ENCODE data around the gene ITGA6.

The ITGA6 gene

DNA sequence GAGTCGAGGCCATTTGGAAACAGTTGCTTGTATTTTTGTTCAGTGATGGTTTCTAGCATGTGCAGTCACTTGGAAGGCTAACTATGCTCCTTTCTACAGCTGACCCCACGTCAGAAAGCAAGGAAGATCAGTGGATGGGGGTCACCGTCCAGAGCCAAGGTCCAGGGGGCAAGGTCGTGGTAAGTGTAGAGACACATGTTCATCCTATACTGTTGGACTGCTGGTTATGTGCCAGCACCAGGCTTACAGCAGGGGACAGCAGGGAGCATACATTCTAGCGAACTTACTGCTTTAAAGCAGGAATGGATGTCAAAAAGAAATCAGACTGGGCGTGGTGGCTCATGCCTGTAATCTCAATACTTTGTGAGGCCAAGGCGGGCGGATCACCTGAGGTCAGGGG is 40.0 kb downstream of the ITGA6 start:
- TF ChIP-seq, protein P1, sequence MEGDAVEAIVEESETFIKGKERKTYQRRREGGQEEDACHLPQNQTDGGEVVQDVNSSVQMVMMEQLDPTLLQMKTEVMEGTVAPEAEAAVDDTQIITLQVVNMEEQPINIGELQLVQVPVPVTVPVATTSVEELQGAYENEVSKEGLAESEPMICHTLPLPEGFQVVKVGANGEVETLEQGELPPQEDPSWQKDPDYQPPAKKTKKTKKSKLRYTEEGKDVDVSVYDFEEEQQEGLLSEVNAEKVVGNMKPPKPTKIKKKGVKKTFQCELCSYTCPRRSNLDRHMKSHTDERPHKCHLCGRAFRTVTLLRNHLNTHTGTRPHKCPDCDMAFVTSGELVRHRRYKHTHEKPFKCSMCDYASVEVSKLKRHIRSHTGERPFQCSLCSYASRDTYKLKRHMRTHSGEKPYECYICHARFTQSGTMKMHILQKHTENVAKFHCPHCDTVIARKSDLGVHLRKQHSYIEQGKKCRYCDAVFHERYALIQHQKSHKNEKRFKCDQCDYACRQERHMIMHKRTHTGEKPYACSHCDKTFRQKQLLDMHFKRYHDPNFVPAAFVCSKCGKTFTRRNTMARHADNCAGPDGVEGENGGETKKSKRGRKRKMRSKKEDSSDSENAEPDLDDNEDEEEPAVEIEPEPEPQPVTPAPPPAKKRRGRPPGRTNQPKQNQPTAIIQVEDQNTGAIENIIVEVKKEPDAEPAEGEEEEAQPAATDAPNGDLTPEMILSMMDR (conservative IDR thresholded peaks at IDR 0.05; ENCODE audit: control insufficient read depth, insufficient read depth, low read depth, low read length): peak; percentile 13
- H3K4me3 ChIP-seq (ENCODE audit: control insufficient read depth, low read depth, low read length): no peak overlapping the region
- DNase-seq (ENCODE audit: low read depth): no peak

GRCh38 chr2:172470958-172471922 is 43.9 kb downstream of the ITGA6 start:
- TF ChIP-seq, protein P1 (conservative IDR thresholded peaks at IDR 0.05; ENCODE audit: control insufficient read depth, insufficient read depth, low read depth, low read length): no peak

DNA sequence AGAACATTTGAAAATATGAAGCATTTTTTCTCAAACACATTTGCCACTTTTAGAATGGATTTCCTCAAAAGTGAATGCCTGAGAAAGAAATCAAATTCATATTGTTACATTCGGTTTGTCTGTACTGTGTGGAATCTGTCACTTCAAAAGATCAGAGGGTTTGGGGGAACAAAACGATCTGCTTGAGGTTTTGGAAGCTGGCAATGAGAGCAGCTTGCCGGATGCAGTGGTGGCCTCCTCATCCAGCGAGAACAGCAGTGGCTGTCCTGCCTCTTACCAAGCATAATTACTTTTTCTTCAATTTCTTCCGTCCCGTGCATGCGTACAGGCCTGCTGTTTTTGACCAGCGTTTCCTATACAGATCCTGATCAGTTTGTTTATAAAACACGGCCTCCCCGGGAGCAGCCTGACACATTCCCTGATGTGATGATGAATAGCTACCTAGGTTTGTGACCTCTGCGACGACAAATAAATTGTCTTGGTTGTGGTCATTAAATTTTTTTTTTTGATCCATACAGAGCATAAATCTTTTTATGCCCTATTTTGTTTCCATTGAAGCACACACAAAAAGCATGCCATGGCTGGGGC is 45.2 kb downstream of the ITGA6 start:
- TF ChIP-seq, protein P1 (conservative IDR thresholded peaks at IDR 0.05; ENCODE audit: control insufficient read depth, insufficient read depth, low read depth, low read length): no peak
- H3K4me3 ChIP-seq (ENCODE audit: control insufficient read depth, low read depth, low read length): no peak overlapping the region
- no peak for DNase-seq (ENCODE audit: low read depth)

More at GRCh38 chr2:172470958-172471922, 43.9 kb downstream of the ITGA6 start:
- H3K4me3 ChIP-seq (ENCODE audit: control insufficient read depth, low read depth, low read length): no peak overlapping the region
- DNase-seq (ENCODE audit: low read depth): no peak

- H3K4me3 ChIP-seq (ENCODE audit: control insufficient read depth, low read depth, low read length): no peak overlapping the region
- TF ChIP-seq, protein P1 (conservative IDR thresholded peaks at IDR 0.05; ENCODE audit: control insufficient read depth, insufficient read depth, low read depth, low read length): no peak
- DNase-seq (ENCODE audit: low read depth): no peak
These were observed 45.8 kb downstream of the ITGA6 start for GRCh38 chr2:172473167-172473566.

DNA sequence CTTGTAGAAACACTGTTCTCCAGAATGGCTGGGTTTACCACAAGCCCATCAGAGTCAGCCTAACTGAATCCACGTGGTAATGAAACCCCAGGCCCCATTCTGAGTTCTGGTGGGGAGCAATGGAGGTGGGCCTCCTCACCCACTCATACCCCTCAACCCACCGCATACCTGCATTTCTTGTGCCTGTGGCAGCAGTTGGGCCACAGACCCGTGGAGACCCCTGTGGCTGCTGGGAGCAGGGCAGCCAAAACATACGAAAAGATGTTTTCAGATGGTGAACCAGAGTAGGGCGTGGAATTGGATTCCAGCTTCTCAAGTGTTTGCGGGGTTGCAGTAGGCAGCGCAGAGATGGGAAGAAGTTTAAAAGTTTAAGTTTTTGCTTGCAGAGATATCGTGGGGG is 51.0 kb downstream of the ITGA6 start:
- no peak overlapping the region for H3K4me3 ChIP-seq (ENCODE audit: control insufficient read depth, low read depth, low read length)
- TF ChIP-seq, protein P1 (conservative IDR thresholded peaks at IDR 0.05; ENCODE audit: control insufficient read depth, insufficient read depth, low read depth, low read length): no peak
- DNase-seq (ENCODE audit: low read depth): no peak

DNA sequence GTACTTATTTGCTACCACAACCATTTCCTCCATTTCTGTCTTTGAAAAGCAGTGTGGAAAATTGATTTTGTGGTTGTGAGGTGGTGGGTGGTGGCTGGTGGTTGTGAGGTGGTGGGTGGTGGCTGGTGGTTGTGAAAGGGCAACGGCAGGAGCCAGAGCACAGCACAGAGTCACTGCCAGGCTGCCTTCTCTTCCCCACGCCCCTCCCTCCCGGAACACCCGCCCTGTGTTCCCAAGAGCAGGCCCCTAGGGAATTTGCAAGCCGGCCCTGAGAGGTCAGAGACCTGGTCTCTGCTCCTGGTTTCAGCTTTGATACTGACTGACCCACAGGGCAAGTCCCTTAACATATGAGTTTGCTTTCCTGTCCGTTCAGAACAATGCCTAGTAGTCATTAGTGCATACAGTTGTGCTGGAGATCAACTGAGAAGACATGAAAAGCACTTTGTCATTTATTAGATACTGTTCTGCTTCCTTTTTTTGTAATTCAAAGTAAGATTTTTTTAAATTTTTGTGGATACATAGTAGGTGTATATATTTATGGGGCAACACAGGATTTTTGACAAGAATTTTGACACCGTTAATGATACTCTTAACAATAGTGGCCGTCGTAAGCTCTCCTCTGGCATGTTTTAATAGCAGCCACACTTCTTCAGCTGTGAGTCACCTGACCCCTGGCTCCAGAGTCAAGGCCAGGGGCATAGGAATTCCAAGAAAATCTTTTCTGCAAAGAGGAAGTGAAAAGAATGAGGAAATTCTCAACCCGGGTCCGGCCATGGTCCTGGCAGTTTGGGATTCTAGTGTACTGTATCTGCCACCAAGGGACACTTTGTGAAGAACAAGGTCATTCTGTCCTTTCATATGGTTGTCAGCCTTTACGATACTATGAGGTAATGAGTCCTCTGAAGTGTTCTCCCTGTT is 53.2 kb downstream of the ITGA6 start:
- no peak for DNase-seq (ENCODE audit: low read depth)
- TF ChIP-seq, protein P1 (conservative IDR thresholded peaks at IDR 0.05; ENCODE audit: control insufficient read depth, insufficient read depth, low read depth, low read length): no peak
- no peak overlapping the region for H3K4me3 ChIP-seq (ENCODE audit: control insufficient read depth, low read depth, low read length)
